Breast epithelium (tissue), 3 donors: ENCODE data around the gene THADA.

Source experiments
- CTCF ChIP-seq, 3 donors: fragments of 450-650 bp; IDR thresholded peaks; one replicate each; pipeline ENCODE4 v1.5.1; 2016 to 2017; ENCODE audit warnings: antibody characterized with exemption in 3 of 3, mild to moderate bottlenecking in 3 of 3, moderate library complexity in 3 of 3
- POLR2A ChIP-seq: fragments of 450-650 bp; IDR thresholded peaks from one replicate; pipeline ENCODE4 v1.6.1; 2016; ENCODE audit warnings: antibody characterized with exemption, mild to moderate bottlenecking, moderate library complexity
- POLR2AphosphoS5 ChIP-seq, 3 donors: sonication (generic); formaldehyde crosslinking; IDR thresholded peaks; one replicate each; pipeline ENCODE4 v1.6.1; 2017; ENCODE audit warnings: antibody characterized with exemption in 3 of 3

- TF ChIP-seq CTCF (IDR thresholded peaks at IDR 0.05), result no peak
- no peak for TF ChIP-seq POLR2AphosphoS5 (IDR thresholded peaks at IDR 0.05)
- no peak for TF ChIP-seq POLR2A
Measured at GRCh38 chr2:43332653-43333052, 263.2 kb downstream of the THADA start.
